ENCODE measurements around the gene PLEKHG4B.

Gene PLEKHG4B

DNA sequence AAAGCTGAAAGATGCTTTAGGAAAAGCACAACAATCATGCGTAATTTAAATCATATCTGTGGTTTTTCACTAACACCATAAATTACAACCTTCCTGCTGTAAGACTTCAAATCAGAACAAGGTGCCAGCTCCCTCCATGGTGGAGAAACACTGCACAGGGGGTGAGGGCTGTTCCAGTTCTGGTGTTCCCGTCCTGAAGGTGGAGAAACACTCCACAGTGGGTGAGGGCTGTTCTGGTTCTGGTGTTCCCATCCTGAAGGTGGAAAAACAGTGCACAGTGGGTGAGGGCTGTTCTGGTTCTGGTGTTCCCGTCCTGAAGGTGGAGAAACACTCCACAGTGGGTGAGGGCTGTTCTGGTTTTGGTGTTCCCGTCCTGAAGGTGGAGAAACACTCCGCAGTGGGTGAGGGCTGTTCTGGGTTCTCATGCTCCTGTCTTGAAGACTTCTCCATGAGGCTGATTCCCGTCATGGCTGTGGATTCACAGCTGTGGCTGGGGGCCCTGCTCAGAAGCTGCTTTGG is 12.9 kb downstream of the PLEKHG4B start:
- H4K20me1 ChIP-seq (ENCODE audit: low read depth, low read length), result no peaks in the 10 kb centered on the region
- H3K9me2 ChIP-seq (replicated peaks; ENCODE audit: insufficient read depth, low read length), result no peaks in the 10 kb centered on the region
- no peak overlapping the region for H3K9ac ChIP-seq (ENCODE audit: low read length)
- no peaks in the 10 kb centered on the region for H3K9me3 ChIP-seq (ENCODE audit: insufficient read depth, low read length)
- no peaks in the 10 kb centered on the region for H3K36me3 ChIP-seq (ENCODE audit: low read length)
- no peaks in the 10 kb centered on the region for H3K79me2 ChIP-seq (ENCODE audit: insufficient read depth, low read length)
- no peak overlapping the region for H3K27ac ChIP-seq (ENCODE audit: low read depth, low read length)
- no peaks in the 10 kb centered on the region for H3K27me3 ChIP-seq (ENCODE audit: low read length)
- no peak overlapping the region for H3K4me3 ChIP-seq (ENCODE audit: insufficient read depth, low read length, poor library complexity, severe bottlenecking)
- H2AFZ ChIP-seq (ENCODE audit: low read depth, low read length, severe bottlenecking), result no peak overlapping the region
- TF ChIP-seq, protein P1, sequence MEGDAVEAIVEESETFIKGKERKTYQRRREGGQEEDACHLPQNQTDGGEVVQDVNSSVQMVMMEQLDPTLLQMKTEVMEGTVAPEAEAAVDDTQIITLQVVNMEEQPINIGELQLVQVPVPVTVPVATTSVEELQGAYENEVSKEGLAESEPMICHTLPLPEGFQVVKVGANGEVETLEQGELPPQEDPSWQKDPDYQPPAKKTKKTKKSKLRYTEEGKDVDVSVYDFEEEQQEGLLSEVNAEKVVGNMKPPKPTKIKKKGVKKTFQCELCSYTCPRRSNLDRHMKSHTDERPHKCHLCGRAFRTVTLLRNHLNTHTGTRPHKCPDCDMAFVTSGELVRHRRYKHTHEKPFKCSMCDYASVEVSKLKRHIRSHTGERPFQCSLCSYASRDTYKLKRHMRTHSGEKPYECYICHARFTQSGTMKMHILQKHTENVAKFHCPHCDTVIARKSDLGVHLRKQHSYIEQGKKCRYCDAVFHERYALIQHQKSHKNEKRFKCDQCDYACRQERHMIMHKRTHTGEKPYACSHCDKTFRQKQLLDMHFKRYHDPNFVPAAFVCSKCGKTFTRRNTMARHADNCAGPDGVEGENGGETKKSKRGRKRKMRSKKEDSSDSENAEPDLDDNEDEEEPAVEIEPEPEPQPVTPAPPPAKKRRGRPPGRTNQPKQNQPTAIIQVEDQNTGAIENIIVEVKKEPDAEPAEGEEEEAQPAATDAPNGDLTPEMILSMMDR (IDR thresholded peaks at IDR 0.05; ENCODE audit: insufficient read depth, low read length, poor library complexity, severe bottlenecking), result no peak
- TF ChIP-seq EZH2phosphoT487 (conservative IDR thresholded peaks at IDR 0.05; ENCODE audit: low read length), result no peak
- no peaks in the 10 kb centered on the region for H3F3A ChIP-seq (ENCODE audit: insufficient read depth)
- H3K4me2 ChIP-seq (ENCODE audit: low read depth, low read length, poor library complexity, severe bottlenecking), result no peak overlapping the region

DNA sequence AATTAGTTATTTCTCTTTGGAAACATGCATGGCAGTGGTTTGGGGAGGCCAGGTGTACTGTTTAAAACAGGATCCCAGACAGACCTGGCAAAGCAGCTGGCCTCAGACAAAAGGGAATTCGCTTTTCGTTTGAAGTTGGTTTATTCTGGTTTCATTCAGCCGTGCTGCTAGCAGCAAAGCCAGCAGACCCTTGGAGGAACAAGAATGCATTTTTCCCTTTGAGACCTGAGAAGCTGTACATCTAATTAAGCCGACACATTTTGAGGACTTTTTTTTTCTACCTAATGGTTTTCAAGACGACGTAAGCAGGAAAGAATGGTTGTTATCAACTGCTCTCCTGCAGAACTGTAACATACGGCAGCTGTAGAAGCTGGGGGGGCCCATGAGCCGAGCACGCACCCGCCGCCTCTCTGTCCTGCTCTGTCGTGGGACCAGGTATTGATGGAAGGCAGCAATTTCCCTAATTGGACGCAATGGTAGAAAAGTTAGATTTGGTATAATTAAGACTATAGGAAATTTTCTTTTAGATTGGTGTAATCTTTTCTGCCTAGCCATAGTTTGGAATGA is 13.6 kb downstream of the PLEKHG4B start:
- Histone ChIP-seq H3K27ac (ENCODE audit: low read depth, low read length) (no peak overlapping the region), H2AFZ (ENCODE audit: low read depth, low read length, severe bottlenecking) (no peak overlapping the region), H4K20me1 (ENCODE audit: low read depth, low read length) (no peaks in the 10 kb centered on the region), H3K36me3 (ENCODE audit: low read length) (no peaks in the 10 kb centered on the region), H3K9me3 (ENCODE audit: insufficient read depth, low read length) (no peaks in the 10 kb centered on the region), H3K27me3 (ENCODE audit: low read length) (no peaks in the 10 kb centered on the region), H3K4me2 (ENCODE audit: low read depth, low read length, poor library complexity, severe bottlenecking) (no peak overlapping the region), H3K79me2 (ENCODE audit: insufficient read depth, low read length) (no peaks in the 10 kb centered on the region), H3K4me3 (ENCODE audit: insufficient read depth, low read length, poor library complexity, severe bottlenecking) (no peak overlapping the region), H3K9me2 (replicated peaks; ENCODE audit: insufficient read depth, low read length) (no peaks in the 10 kb centered on the region), H3K9ac (ENCODE audit: low read length) (no peak overlapping the region), H3F3A (ENCODE audit: insufficient read depth) (no peaks in the 10 kb centered on the region)
- TF ChIP-seq EZH2phosphoT487 (conservative IDR thresholded peaks at IDR 0.05; ENCODE audit: low read length), result no peak
- TF ChIP-seq, protein P1 (IDR thresholded peaks at IDR 0.05; ENCODE audit: insufficient read depth, low read length, poor library complexity, severe bottlenecking), result no peak

DNA sequence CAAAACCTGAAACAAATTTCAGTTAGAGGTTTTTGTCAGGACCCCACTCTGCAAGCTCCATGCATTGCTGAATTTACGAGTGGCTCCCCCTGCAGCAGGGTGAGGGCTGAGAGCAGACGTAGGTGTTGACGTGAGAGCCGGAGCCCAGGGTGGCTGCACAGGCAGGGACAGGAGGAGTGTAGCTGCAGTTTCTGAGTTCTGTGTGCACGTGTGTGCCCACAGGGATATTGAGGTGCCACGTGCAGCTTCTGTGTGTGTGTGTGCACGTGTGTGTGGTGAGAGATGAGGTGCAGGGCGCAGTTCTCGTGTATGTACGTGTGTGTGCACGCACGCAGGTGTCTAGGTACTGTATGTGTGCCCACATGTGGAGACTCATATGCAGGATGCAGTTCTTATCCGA is 14.6 kb downstream of the PLEKHG4B start:
- Histone ChIP-seq H3K36me3 (ENCODE audit: low read length) (no peaks in the 10 kb centered on the region), H3K4me2 (ENCODE audit: low read depth, low read length, poor library complexity, severe bottlenecking) (no peak overlapping the region), H3K9ac (ENCODE audit: low read length) (no peak overlapping the region), H3F3A (ENCODE audit: insufficient read depth) (no peaks in the 10 kb centered on the region), H3K79me2 (ENCODE audit: insufficient read depth, low read length) (no peaks in the 10 kb centered on the region), H3K27ac (ENCODE audit: low read depth, low read length) (no peak overlapping the region), H3K9me3 (ENCODE audit: insufficient read depth, low read length) (no peaks in the 10 kb centered on the region), H3K27me3 (ENCODE audit: low read length) (no peaks in the 10 kb centered on the region), H4K20me1 (ENCODE audit: low read depth, low read length) (no peaks in the 10 kb centered on the region), H2AFZ (ENCODE audit: low read depth, low read length, severe bottlenecking) (no peak overlapping the region), H3K9me2 (replicated peaks; ENCODE audit: insufficient read depth, low read length) (no peaks in the 10 kb centered on the region), H3K4me3 (ENCODE audit: insufficient read depth, low read length, poor library complexity, severe bottlenecking) (no peak overlapping the region)
- TF ChIP-seq, protein P1 (IDR thresholded peaks at IDR 0.05; ENCODE audit: insufficient read depth, low read length, poor library complexity, severe bottlenecking), result no peak
- no peak for TF ChIP-seq EZH2phosphoT487 (conservative IDR thresholded peaks at IDR 0.05; ENCODE audit: low read length)
